CD14-positive monocyte (primary cell): Measurements from ENCODE around the gene MACROH2A2. TPM values are rescaled to one million over a fixed set of nuclear protein-coding genes. Genes with fewer than 3 reads are reported as not detected.
A peak's percentile ranks its signal among the peaks of the same experiment; 100 is the strongest.
"Not testable (repeated sequence)": the region's sequence is repeated elsewhere in the genome, so short reads cannot be mapped to it uniquely, and the experiment has no call there.

Experiments
- DNase-seq, 3 donors: peaks; one replicate each; pipeline ENCODE4 v3.0.0-alpha.2; 2011 to 2022
- H2AFZ ChIP-seq: 2 replicates; pipeline ENCODE4 v1.6.0; 2012; ENCODE audit warnings: mild to moderate bottlenecking, low read depth, low read length, inconsistent platforms; ENCODE audit not compliant: insufficient read depth, poor library complexity, severe bottlenecking
- H3K27ac ChIP-seq, 2 donors: 1 replicate in 1 of 2; 2 replicates in 1 of 2; pipeline ENCODE4 v1.5.1; 2012 to 2013; ENCODE audit warnings: low read length in 2 of 2, control low read depth in 1 of 2, inconsistent platforms in 1 of 2, low read depth in 1 of 2, mild to moderate bottlenecking in 1 of 2
- H3K27me3 ChIP-seq, 2 donors: one replicate each; pipeline versions ENCODE4 v1.6.0 to v1.6.1; 2011 to 2013; ENCODE audit warnings: low read length in 2 of 2; ENCODE audit not compliant: control insufficient read depth in 2 of 2, insufficient read depth in 2 of 2
- H3K36me3 ChIP-seq, 2 donors: replicated peaks in 1 of 2; 1 replicate in 1 of 2; 2 replicates in 1 of 2; pipeline versions ENCODE4 v1.5.1 to v1.6.1; 2012 to 2013; ENCODE audit warnings: low read length in 2 of 2, control low read depth in 1 of 2, inconsistent platforms in 1 of 2, mild to moderate bottlenecking in 1 of 2; ENCODE audit not compliant: insufficient read depth in 2 of 2, control insufficient read depth in 1 of 2
- H3K4me1 ChIP-seq, 2 donors: 1 replicate in 1 of 2; 2 replicates in 1 of 2; pipeline versions ENCODE4 v1.5.1 to v1.6.1; 2012 to 2013; ENCODE audit warnings: low read length in 2 of 2, control low read depth in 1 of 2, inconsistent platforms in 1 of 2, mild to moderate bottlenecking in 1 of 2, moderate library complexity in 1 of 2; ENCODE audit not compliant: insufficient read depth in 2 of 2, control insufficient read depth in 1 of 2
- H3K4me2 ChIP-seq: replicated peaks from 2 replicates; pipeline ENCODE3; 2012; ENCODE audit warnings: low read length, moderate library complexity, mild to moderate bottlenecking; ENCODE audit not compliant: poor library complexity, severe bottlenecking; ENCODE audit errors: extremely low read depth
- H3K4me3 ChIP-seq, 3 experiments: fragments of 200-600 bp in 1 of 3; sonication (generic) in 1 of 3; replicated peaks in 1 of 3; 1 replicate in 2 of 3; 2 replicates in 1 of 3; pipeline ENCODE4 v1.5.1; 2011 to 2013; ENCODE audit warnings: low read length in 3 of 3, mild to moderate bottlenecking in 3 of 3, control low read depth in 2 of 3, low read depth in 2 of 3, inconsistent platforms in 1 of 3, moderate library complexity in 1 of 3
- H3K79me2 ChIP-seq: 2 replicates; pipeline ENCODE4 v1.6.0; 2012; ENCODE audit warnings: mild to moderate bottlenecking, control low read depth, inconsistent platforms, low read length, moderate library complexity; ENCODE audit not compliant: insufficient read depth
- H3K9ac ChIP-seq: 2 replicates; pipeline ENCODE4 v1.6.0; 2017; ENCODE audit warnings: low read length, mild to moderate bottlenecking; ENCODE audit not compliant: insufficient read depth, poor library complexity, severe bottlenecking
- H3K9me3 ChIP-seq, 2 donors: replicated peaks in 1 of 2; 1 replicate in 1 of 2; 2 replicates in 1 of 2; pipeline versions ENCODE4 v1.5.1 to v1.6.1; 2012 to 2013; ENCODE audit warnings: low read length in 2 of 2, control low read depth in 1 of 2; ENCODE audit not compliant: control insufficient read depth in 1 of 2, insufficient read depth in 1 of 2
- H4K20me1 ChIP-seq: 2 replicates; pipeline ENCODE4 v1.6.0; 2012; ENCODE audit warnings: mild to moderate bottlenecking, low read length, control low read depth, moderate library complexity; ENCODE audit not compliant: insufficient read depth
- H3K27ac Mint-ChIP-seq, 7 donors: one replicate each; pipeline ENCODE4 v1.8.0; 2020; ENCODE audit warnings: mild to moderate bottlenecking in 7 of 7, mixed read lengths in 7 of 7, moderate library complexity in 6 of 7, inconsistent platforms in 2 of 7
- H3K27me3 Mint-ChIP-seq, 3 donors: one replicate each; pipeline ENCODE4 v1.8.0; 2021 to 2022; ENCODE audit warnings: low read depth in 3 of 3, mild to moderate bottlenecking in 3 of 3, mixed read lengths in 3 of 3, moderate library complexity in 3 of 3, inconsistent platforms in 1 of 3
- H3K36me3 Mint-ChIP-seq, 2 donors: one replicate each; pipeline ENCODE4 v1.8.0; 2020; ENCODE audit warnings: mixed read lengths in 2 of 2, inconsistent platforms in 1 of 2, mild to moderate bottlenecking in 1 of 2
- H3K4me1 Mint-ChIP-seq: one replicate; pipeline ENCODE4 v1.8.0; 2020; ENCODE audit warnings: mild to moderate bottlenecking, mixed read lengths
- H3K4me3 Mint-ChIP-seq, 2 donors: one replicate each; pipeline ENCODE4 v1.8.0; 2020; ENCODE audit warnings: mild to moderate bottlenecking in 2 of 2, mixed read lengths in 2 of 2, moderate library complexity in 1 of 2
- H3K9me3 Mint-ChIP-seq, 7 donors: one replicate each; pipeline ENCODE4 v1.8.0; 2020 to 2022; ENCODE audit warnings: mixed read lengths in 7 of 7, mild to moderate bottlenecking in 6 of 7, moderate library complexity in 6 of 7, inconsistent platforms in 2 of 7
- WGBS: methylation state at CpG from one replicate; pipeline ENCODE4 v1.1.5; 2013; ENCODE audit warnings: missing lambda C conversion rate; ENCODE audit not compliant: insufficient coverage; 5-methylcytosine and 5-hydroxymethylcytosine counted together
- intact Hi-C, 2 donors: fragments of 100-400 bp; cut with micrococcal nuclease; formaldehyde crosslinking; loops; one replicate each; pipeline versions ENCODE4 v1.15.0 to v1.15.1; 2023
- polyA plus RNA-seq, 3 donors: library from polyadenylated mRNA; depleted of rRNA in 1 of 3; unstranded in 2 of 3; stranded (reverse) in 1 of 3; fragments of 300-500 nt in 2 of 3; fragments of >200 nt in 1 of 3; fragmentation: Illumina TruSeq in 2 of 3; gene quantifications; 1 replicate in 2 of 3; 2 replicates in 1 of 3; pipeline ENCODE4 v1.2.3, GENCODE V29; 2012 to 2021
- TF ChIP-seq, protein P1 (sequence below): fragments of 200-600 bp; IDR thresholded peaks from one replicate; pipeline ENCODE4 v1.8.0; 2022; ENCODE audit warnings: antibody characterized with exemption, mild to moderate bottlenecking

MACROH2A2 gene
- polyA plus RNA-seq, 3 donors, result 1.0 to 1.9 (median 1.7) TPM

GRCh38 chr10:70078329-70078728 lies 25.7 kb downstream of the MACROH2A2 start:
- Mint-ChIP-seq H3K27me3 (peaks cover 0 to 3% (median 2%) of the 10 kb centered on the region in 3 donors), H3K4me3 (no peak overlapping the region), H3K27ac (no peak overlapping the region), H3K4me1 (no peaks in the 10 kb centered on the region), H3K9me3 (no peaks in the 10 kb centered on the region), H3K36me3 (peaks cover 2 to 6% of the 10 kb centered on the region in 2 donors)
- Histone ChIP-seq H3K4me2 (no peak overlapping the region), H3K27ac (no peak overlapping the region), H4K20me1 (no peaks in the 10 kb centered on the region), H2AFZ (no peak overlapping the region), H3K4me3 (no peak overlapping the region), H3K9me3 (no peaks in the 10 kb centered on the region), H3K79me2 (no peaks in the 10 kb centered on the region), H3K4me1 (no peaks in the 10 kb centered on the region), H3K27me3 (no peaks in the 10 kb centered on the region), H3K36me3 (no peaks in the 10 kb centered on the region), H3K9ac (no peak overlapping the region)
- TF ChIP-seq, protein P1, sequence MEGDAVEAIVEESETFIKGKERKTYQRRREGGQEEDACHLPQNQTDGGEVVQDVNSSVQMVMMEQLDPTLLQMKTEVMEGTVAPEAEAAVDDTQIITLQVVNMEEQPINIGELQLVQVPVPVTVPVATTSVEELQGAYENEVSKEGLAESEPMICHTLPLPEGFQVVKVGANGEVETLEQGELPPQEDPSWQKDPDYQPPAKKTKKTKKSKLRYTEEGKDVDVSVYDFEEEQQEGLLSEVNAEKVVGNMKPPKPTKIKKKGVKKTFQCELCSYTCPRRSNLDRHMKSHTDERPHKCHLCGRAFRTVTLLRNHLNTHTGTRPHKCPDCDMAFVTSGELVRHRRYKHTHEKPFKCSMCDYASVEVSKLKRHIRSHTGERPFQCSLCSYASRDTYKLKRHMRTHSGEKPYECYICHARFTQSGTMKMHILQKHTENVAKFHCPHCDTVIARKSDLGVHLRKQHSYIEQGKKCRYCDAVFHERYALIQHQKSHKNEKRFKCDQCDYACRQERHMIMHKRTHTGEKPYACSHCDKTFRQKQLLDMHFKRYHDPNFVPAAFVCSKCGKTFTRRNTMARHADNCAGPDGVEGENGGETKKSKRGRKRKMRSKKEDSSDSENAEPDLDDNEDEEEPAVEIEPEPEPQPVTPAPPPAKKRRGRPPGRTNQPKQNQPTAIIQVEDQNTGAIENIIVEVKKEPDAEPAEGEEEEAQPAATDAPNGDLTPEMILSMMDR, result no peak
- DNase-seq, result no peak
- WGBS, result 100% methylated on average over 4 of the region's 5 CpGs
- intact Hi-C loops, result no loop called here

- no peak overlapping the region for H3K9ac ChIP-seq
- intact Hi-C loops, result no loop called here
- H3K27ac ChIP-seq, result no peak overlapping the region
- Mint-ChIP-seq H3K27me3 (peaks cover 0 to 3% (median 2%) of the 10 kb centered on the region in 3 donors), H3K4me1 (no peaks in the 10 kb centered on the region), H3K36me3 (peaks cover 2 to 6% of the 10 kb centered on the region in 2 donors), H3K9me3 (no peaks in the 10 kb centered on the region), H3K27ac (no peak overlapping the region), H3K4me3 (peak overlapping the region in 1 of 2 donors; percentile 28)
- no peaks in the 10 kb centered on the region for H4K20me1 ChIP-seq
- no peak overlapping the region for H3K4me2 ChIP-seq
- H3K4me3 ChIP-seq, result no peak overlapping the region
- no peaks in the 10 kb centered on the region for H3K9me3 ChIP-seq
- no peaks in the 10 kb centered on the region for H3K36me3 ChIP-seq
- H2AFZ ChIP-seq, result no peak overlapping the region
- DNase-seq, result no peak
- TF ChIP-seq, protein P1, result no peak
- H3K4me1 ChIP-seq, result no peaks in the 10 kb centered on the region
- WGBS, result 98% methylated on average over 7 of the region's 7 CpGs
- no peaks in the 10 kb centered on the region for H3K79me2 ChIP-seq
- no peaks in the 10 kb centered on the region for H3K27me3 ChIP-seq
Measured at GRCh38 chr10:70078937-70079336, 26.3 kb downstream of the MACROH2A2 start.

DNA sequence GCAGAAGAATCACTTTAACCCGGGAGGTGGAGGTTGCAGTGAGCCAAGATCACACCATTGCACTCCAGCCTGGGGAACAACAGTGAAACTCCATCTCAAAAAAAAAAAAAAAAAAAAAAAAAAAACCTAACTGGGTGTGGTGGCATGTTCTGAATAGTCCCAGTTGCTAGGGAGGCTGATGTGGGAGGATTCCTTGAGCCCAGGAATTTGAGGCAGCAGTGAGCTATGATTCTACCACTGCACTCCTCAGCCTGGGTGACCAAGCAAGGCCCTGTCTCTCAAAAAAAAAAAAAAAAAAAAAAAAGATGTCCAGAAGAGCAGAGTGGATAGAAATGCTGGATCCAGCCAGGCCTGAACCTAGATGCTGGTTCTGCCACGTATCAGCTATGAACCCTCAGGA lies 28.1 kb downstream of the MACROH2A2 start:
- H3K4me1 ChIP-seq, H3K27ac Mint-ChIP-seq, H3K79me2 ChIP-seq, H3K36me3 Mint-ChIP-seq, H3K4me2 ChIP-seq, DNase-seq, H2AFZ ChIP-seq, H3K9me3 Mint-ChIP-seq, H3K9me3 ChIP-seq, H3K27me3 ChIP-seq, H3K9ac ChIP-seq, H3K27ac ChIP-seq, H4K20me1 ChIP-seq, H3K4me1 Mint-ChIP-seq, intact Hi-C loops, H3K36me3 ChIP-seq, H3K4me3 Mint-ChIP-seq, H3K27me3 Mint-ChIP-seq, H3K4me3 ChIP-seq: not testable (repeated sequence)
- no CpG with 5 or more reads among the region's 2 CpGs for WGBS
